H9 (cell line): ENCODE results near the gene DCPS. TPM values are rescaled to one million over a fixed set of nuclear protein-coding genes. Genes with fewer than 3 reads are reported as not detected.

Source experiments
- DNase-seq: peaks from one replicate; pipeline ENCODE4 v3.0.0-alpha.2; 2017
- H2AFZ ChIP-seq: one replicate; pipeline ENCODE4 v1.6.1; 2013; ENCODE audit warnings: mild to moderate bottlenecking, low read length, control low read depth, moderate library complexity
- H2AK5ac ChIP-seq: 2 replicates; pipeline ENCODE4 v1.6.1; 2013; ENCODE audit warnings: low read length, control low read depth, mixed read lengths; ENCODE audit not compliant: insufficient read length
- H2BK120ac ChIP-seq: one replicate; pipeline ENCODE4 v1.6.1; 2013; ENCODE audit warnings: low read depth, mild to moderate bottlenecking, low read length, control low read depth, inconsistent platforms; ENCODE audit not compliant: poor library complexity, severe bottlenecking
- H2BK12ac ChIP-seq: 2 replicates; pipeline ENCODE4 v1.6.1; 2013; ENCODE audit warnings: low read length, control low read depth, mixed read lengths, low read depth; ENCODE audit not compliant: insufficient read length
- H2BK15ac ChIP-seq: 2 replicates; pipeline ENCODE4 v1.6.1; 2013; ENCODE audit warnings: low read depth, low read length, control low read depth
- H2BK20ac ChIP-seq: one replicate; pipeline ENCODE4 v1.6.1; 2013; ENCODE audit warnings: low read depth, mild to moderate bottlenecking, low read length, control low read depth, inconsistent platforms; ENCODE audit not compliant: poor library complexity, severe bottlenecking
- H2BK5ac ChIP-seq: 2 replicates; pipeline ENCODE4 v1.6.1; 2013; ENCODE audit warnings: low read length, control low read depth, mixed read lengths; ENCODE audit not compliant: insufficient read length
- H3K14ac ChIP-seq: 2 replicates; pipeline ENCODE4 v1.6.1; 2013; ENCODE audit warnings: low read length, control low read depth; ENCODE audit not compliant: insufficient read depth
- H3K18ac ChIP-seq: 2 replicates; pipeline ENCODE4 v1.6.1; 2013; ENCODE audit warnings: low read depth, mild to moderate bottlenecking, mixed read lengths, low read length, control low read depth; ENCODE audit not compliant: insufficient read length
- H3K23ac ChIP-seq: 2 replicates; pipeline ENCODE4 v1.6.1; 2013; ENCODE audit warnings: low read length, control low read depth, mixed read lengths, low read depth; ENCODE audit not compliant: insufficient read length
- H3K23me2 ChIP-seq: 2 replicates; pipeline ENCODE4 v1.6.1; 2013; ENCODE audit warnings: low read depth, mild to moderate bottlenecking, mixed read lengths, low read length, control low read depth; ENCODE audit not compliant: insufficient read length, poor library complexity, severe bottlenecking
- H3K27ac ChIP-seq: 2 replicates; pipeline ENCODE4 v1.5.1; 2013; ENCODE audit warnings: low read length, control low read depth, mixed read lengths, low read depth; ENCODE audit not compliant: insufficient read length
- H3K27me3 ChIP-seq: 2 replicates; pipeline ENCODE4 v1.6.1; 2013; ENCODE audit warnings: low read length, control low read depth, inconsistent platforms; ENCODE audit not compliant: insufficient read depth
- H3K4ac ChIP-seq: 2 replicates; pipeline ENCODE4 v1.6.1; 2013; ENCODE audit warnings: low read depth, mild to moderate bottlenecking, control low read depth, inconsistent platforms, low read length, moderate library complexity
- H3K4me1 ChIP-seq: 2 replicates; pipeline ENCODE4 v1.6.1; 2013; ENCODE audit warnings: low read length, control low read depth, inconsistent platforms; ENCODE audit not compliant: insufficient read depth
- H3K4me2 ChIP-seq: 2 replicates; pipeline ENCODE4 v1.6.1; 2013; ENCODE audit warnings: low read length, control low read depth, mixed read lengths; ENCODE audit not compliant: insufficient read length, insufficient read depth
- H3K56ac ChIP-seq: 2 replicates; pipeline ENCODE4 v1.6.1; 2013; ENCODE audit warnings: low read depth, mild to moderate bottlenecking, mixed read lengths, low read length, control low read depth; ENCODE audit not compliant: insufficient read length
- H3K79me1 ChIP-seq: 2 replicates; pipeline ENCODE4 v1.6.1; 2013; ENCODE audit warnings: low read depth, mild to moderate bottlenecking, moderate library complexity, low read length, control low read depth, inconsistent platforms; ENCODE audit not compliant: insufficient read depth, poor library complexity, severe bottlenecking
- H3K79me2 ChIP-seq: 2 replicates; pipeline ENCODE4 v1.6.1; 2013; ENCODE audit warnings: low read length, control low read depth, inconsistent platforms; ENCODE audit not compliant: insufficient read depth
- H3K9ac ChIP-seq: 2 replicates; pipeline ENCODE4 v1.6.1; 2013; ENCODE audit warnings: low read length, control low read depth, mixed read lengths; ENCODE audit not compliant: insufficient read length; ENCODE audit errors: extremely low read depth
- H3K9me3 ChIP-seq: one replicate; pipeline ENCODE4 v1.6.1; 2013; ENCODE audit warnings: low read depth, low read length, inconsistent platforms; ENCODE audit not compliant: control insufficient read depth
- H3T11ph ChIP-seq: one replicate; pipeline ENCODE4 v1.6.1; 2013; ENCODE audit warnings: mild to moderate bottlenecking, low read length, control low read depth, inconsistent platforms
- H4K20me1 ChIP-seq: one replicate; pipeline ENCODE4 v1.6.1; 2013; ENCODE audit not compliant: control insufficient read depth, insufficient read length, insufficient read depth
- H4K5ac ChIP-seq: 2 replicates; pipeline ENCODE4 v1.6.1; 2013; ENCODE audit warnings: low read depth, mild to moderate bottlenecking, mixed read lengths, low read length, control low read depth; ENCODE audit not compliant: insufficient read length
- H4K8ac ChIP-seq: replicated peaks from 2 replicates; pipeline ENCODE4 v1.6.1; 2013; ENCODE audit warnings: low read length, control low read depth, mixed read lengths, low read depth; ENCODE audit not compliant: insufficient read length
- H4K91ac ChIP-seq: 2 replicates; pipeline ENCODE4 v1.6.1; 2013; ENCODE audit warnings: low read depth, mild to moderate bottlenecking, moderate library complexity, mixed read lengths, low read length, control low read depth; ENCODE audit not compliant: insufficient read length
- H3K27ac Mint-ChIP-seq, 3 experiments: 2 replicates in 2 of 3; 3 replicates in 1 of 3; pipeline ENCODE4 v1.8.0; 2020 to 2021; ENCODE audit warnings: mixed read lengths in 3 of 3, mild to moderate bottlenecking in 1 of 3, moderate library complexity in 1 of 3
- H3K27me3 Mint-ChIP-seq: 2 replicates; pipeline ENCODE4 v1.8.0; 2021; ENCODE audit warnings: low read depth, mild to moderate bottlenecking, moderate library complexity, mixed read lengths
- H3K36me3 Mint-ChIP-seq, 3 experiments: 2 replicates in 2 of 3; 3 replicates in 1 of 3; pipeline ENCODE4 v1.8.0; 2020 to 2021; ENCODE audit warnings: low read depth in 3 of 3, mixed read lengths in 3 of 3; ENCODE audit not compliant: insufficient read depth in 1 of 3
- H3K4me1 Mint-ChIP-seq, 2 experiments: 2 replicates each; pipeline ENCODE4 v1.8.0; 2020; ENCODE audit warnings: mixed read lengths in 2 of 2
- H3K4me3 Mint-ChIP-seq, 2 experiments: 2 replicates in 1 of 2; 3 replicates in 1 of 2; pipeline ENCODE4 v1.8.0; 2020 to 2021; ENCODE audit warnings: mild to moderate bottlenecking in 2 of 2, mixed read lengths in 2 of 2, moderate library complexity in 1 of 2
- H3K9me3 Mint-ChIP-seq, 2 experiments: 2 replicates in 1 of 2; 3 replicates in 1 of 2; pipeline ENCODE4 v1.8.0; 2020; ENCODE audit warnings: mild to moderate bottlenecking in 2 of 2, mixed read lengths in 2 of 2, moderate library complexity in 1 of 2
- CTCF ChIP-seq: fragments of 200-600 bp; sonication (generic); conservative IDR thresholded peaks from 3 replicates; pipeline ENCODE4 v1.8.0; 2021; ENCODE audit warnings: antibody characterized with exemption, mild to moderate bottlenecking
- WGBS: extraction: QIAGEN DNeasy Blood & Tissue Kit; methylation state at CpG from one replicate; pipeline ENCODE4 v1.1.7; 2013; ENCODE audit warnings: missing lambda C conversion rate, low lambda C conversion rate, mixed read lengths; ENCODE audit not compliant: insufficient read length; ENCODE audit errors: extremely low coverage; 5-methylcytosine and 5-hydroxymethylcytosine counted together
- total RNA-seq: library from RNA; stranded (reverse); gene quantifications from 2 replicates; pipeline ENCODE4 v1.2.1, GENCODE V29; 2021

The DCPS gene
- total RNA-seq, 1 experiment from 2014 or later = 27.7 TPM

GRCh38 chr11:126354631-126355323, 50.9 kb downstream of the DCPS start:
- Mint-ChIP-seq H3K27ac (peak overlapping the region; percentile 74 to 95 (median 76); a peak in 5 of 7 replicates), H3K27me3 (no peaks in the 10 kb centered on the region; the same call in 1 of the 2 replicates)
- H3K79me2 ChIP-seq = peaks cover 7% of the 10 kb centered on the region; the same call in 1 of the 2 replicates

More at GRCh38 chr11:126354631-126355323, 50.9 kb downstream of the DCPS start:
- Histone ChIP-seq H2BK12ac (no peak overlapping the region), H2AK5ac (no peak overlapping the region), H3K9me3 (no peaks in the 10 kb centered on the region), H4K5ac (no peak overlapping the region), H3K18ac (peak overlapping the region; percentile 82), H2BK5ac (no peak overlapping the region), H3K27ac (no peak overlapping the region), H3K79me1 (no peaks in the 10 kb centered on the region), H2BK120ac (no peak overlapping the region), H3K14ac (peak overlapping the region; percentile 78), H3K27me3 (no peaks in the 10 kb centered on the region), H4K8ac (no peak overlapping the region), H3K23me2 (peaks cover 5% of the 10 kb centered on the region), H3K4me1 (peaks cover 6% of the 10 kb centered on the region), H3K23ac (no peak overlapping the region), H3K56ac (no peak overlapping the region), H2BK15ac (no peak overlapping the region), H4K20me1 (no peaks in the 10 kb centered on the region), H2BK20ac (no peak overlapping the region), H2AFZ (no peak overlapping the region), H4K91ac (no peak overlapping the region), H3K9ac (peak overlapping the region; percentile 76), H3K4me2 (peak overlapping the region; percentile 52), H3T11ph (no peak overlapping the region), H3K4ac (no peak overlapping the region)
- no CpG with 5 or more reads among the region's 15 CpGs for WGBS
- Mint-ChIP-seq H3K9me3 (no peaks in the 10 kb centered on the region; a peak in 1 of 5 replicates), H3K36me3 (peaks cover 6 to 10% (median 6%) of the 10 kb centered on the region in 3 experiments; a peak in 5 of 7 replicates), H3K4me1 (peaks cover 38 to 57% of the 10 kb centered on the region in 2 experiments), H3K4me3 (peak overlapping the region; percentile 83 to 94)
- TF ChIP-seq CTCF = no peak
- no peak for DNase-seq
